GM10847 (cell line): Measurements from ENCODE around the gene NAT14.

ENCODE experiments used
- POLR2A ChIP-seq: IDR thresholded peaks from 2 replicates; pipeline ENCODE4 v1.6.1; 2011; ENCODE audit not compliant: insufficient read length; ENCODE audit errors: extremely low read depth

NAT14 gene

DNA sequence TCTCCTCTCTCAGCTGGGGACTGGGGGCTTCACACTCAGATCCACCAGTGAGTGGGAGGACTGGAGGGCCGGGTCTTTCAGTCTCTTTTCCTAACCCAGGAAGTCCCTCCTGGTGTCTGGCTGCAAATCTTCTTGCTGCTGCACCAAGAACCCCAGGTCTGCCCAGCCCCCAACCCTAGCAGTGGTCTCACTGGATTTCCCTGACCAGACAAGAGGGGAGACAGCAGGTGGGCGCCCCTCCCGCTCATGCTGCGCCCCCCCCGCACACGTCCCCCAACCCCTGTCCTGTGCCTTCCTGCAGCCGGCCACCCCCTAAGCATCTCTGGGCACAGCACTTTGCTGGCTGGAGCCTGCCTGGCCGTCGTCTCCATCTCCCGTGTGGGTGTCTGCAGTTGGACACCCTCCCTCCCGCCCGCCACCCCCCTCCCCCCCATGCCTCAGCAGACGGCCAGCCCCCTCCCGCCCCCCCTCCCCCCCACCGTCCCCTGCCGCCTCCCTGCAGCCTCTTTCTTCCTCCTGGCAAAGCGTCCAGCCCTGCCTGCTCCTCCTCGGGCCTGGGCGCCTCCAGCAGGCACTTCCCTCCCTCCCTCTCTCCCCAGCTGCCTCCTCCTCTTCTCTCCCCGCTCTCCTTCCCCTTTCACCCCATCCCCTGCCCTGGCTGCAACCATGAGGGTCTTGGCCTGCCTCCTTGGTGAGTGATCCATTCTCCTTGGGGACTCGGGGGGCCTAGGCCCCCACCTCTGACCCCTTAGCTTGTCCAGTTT, 3.1 kb downstream of the NAT14 start, which contains the start of gene SSC5D:
Gene SSC5D (plus strand): TSS at position 513 of the 764 bp plus-strand sequence. CDS start 154 bp downstream, at position 667.
- no peak for TF ChIP-seq POLR2A

DNA sequence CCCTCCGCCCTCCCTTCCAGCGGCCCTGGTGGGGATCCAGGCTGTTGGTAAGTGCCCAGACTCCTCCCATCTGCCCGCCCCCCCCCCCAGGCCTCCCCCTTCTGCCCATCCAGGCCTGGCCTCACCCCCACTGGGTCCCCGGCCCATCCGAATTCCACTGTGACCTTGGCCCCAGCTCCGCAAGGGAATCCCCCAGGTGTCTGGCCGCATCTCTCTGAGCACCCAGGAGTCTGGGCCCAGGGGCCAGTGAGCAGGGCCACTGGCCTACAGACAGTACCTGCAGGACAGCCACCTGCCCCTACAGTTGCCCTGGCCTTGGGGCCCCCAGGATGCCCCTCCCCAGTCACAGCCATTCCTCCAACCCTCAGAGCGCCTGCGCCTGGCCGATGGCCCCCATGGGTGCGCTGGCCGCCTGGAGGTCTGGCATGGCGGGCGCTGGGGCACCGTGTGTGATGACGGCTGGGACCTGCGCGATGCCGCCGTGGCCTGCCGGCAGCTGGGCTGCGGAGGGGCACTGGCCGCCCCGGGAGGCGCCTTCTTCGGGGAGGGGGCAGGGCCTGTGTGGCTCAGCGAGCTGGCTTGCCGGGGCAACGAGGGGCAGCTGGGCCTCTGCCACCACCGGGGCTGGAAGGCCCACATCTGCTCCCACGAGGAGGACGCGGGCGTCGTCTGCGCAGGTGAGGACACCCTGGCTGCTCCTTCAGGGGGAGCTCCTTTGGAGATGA, 4.2 kb downstream of the NAT14 start:
- no peak for TF ChIP-seq POLR2A

GRCh38 chr19:55489711-55490477, 4.9 kb downstream of the NAT14 start:
- no peak for TF ChIP-seq POLR2A

DNA sequence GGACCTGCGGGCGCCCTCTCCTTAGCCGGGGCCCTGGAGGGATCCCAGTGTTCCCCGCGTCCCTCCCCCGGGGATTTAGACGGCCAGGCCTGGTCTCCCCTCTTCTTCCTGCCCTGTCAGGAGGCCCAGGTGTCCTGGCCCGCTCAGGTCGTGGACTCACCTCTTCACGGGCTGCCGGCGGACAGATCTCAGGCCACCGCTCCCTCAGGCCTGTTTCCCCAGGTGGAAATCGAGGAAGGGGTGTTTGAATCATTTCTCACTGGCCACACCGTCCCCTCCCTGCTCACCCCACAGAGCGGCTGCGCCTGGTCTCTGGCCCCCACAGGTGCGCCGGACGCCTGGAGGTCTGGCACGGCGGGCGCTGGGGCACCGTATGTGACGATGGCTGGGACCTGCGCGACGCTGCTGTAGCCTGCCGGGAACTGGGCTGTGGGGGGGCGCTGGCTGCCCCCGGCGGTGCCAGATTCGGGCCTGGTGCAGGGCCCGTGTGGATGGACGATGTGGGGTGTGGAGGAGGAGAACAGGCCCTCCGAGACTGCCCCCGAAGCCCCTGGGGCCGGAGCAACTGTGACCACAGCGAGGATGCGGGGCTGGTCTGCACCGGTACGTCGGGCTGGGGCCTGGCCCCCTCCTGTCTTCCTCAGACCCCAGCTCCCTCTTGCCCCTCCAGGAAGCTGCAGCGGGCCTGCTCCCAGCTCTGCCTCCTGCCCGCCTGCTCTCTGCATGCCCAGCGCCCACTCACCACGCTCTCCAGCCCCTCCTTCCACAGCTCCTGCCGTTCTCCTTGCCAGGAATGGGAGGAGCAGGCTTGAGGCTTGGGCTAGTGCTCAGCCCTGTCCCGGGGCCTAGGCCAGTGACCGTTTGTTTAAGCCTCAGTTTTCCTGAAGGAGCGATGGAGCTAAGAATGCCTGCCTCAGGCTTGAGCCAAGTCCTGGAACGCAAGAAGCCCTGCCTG, 5.8 kb downstream of the NAT14 start:
- no peak for TF ChIP-seq POLR2A

DNA sequence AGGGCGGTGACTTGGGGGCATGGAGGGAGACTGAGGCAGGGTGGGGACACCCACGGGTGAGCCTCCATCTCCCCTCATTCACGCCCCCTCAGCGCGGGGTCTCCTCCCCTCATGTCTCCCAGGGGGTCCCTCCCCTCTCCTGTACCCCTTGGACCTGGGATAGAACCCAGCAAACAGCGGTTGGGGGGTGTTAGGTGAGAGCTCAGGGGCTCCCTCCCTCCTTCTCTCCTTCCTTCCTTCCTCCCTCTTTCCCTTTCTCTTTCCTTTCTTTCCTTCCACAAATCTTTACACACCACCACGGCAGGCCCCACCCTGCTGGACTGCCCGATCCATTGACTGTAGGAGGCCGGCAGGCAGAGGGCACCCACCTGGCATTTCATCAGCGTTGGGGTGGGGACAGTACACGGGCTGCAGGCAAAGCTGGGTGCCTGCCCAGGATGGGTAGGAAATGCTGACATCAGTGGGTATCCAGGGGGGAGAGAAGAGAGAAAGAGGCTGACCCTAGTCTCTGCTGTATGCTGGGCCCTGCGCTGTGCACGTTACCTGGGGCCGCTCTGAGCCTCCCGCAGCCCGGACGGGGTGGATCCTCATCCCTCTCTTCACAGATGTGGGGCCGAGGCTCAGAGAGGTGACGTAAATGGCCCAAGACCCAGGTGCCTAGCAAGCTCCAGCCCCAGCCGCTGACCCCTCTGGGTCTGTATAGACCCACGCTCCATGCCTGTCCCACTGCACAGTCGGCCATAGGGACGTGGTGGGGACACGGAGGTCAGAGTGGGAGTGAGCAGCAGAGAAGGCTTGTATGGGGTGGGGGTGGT, 6.8 kb downstream of the NAT14 start:
- TF ChIP-seq POLR2A, result no peak

DNA sequence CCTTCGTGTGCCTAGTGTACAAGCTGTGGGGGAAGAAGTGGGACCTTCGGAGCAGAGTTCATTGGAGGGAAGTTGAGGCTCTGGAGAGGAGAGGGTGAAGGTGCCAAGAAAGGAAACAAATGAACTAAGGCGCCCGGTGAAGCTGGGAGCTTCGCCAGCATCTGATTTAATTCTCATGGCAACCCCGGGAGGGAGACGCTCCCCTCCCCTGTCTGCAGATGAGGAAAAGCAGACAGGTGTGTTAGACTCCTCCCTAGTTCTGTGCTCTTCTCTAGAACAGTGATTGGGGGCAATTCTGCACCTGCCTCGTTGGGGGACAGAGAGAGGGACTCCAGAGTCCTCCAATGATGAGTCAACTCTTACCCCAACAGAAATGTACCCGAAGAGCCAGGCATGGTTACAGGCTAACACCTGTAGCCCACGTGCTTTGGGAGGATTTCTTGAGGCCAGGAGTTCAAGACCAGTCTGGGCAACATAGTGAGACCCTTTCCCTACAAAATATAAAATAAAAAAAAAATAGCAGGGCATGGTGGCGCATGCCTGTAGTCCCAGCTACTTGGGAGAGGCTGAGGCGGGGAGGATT, 7.5 kb downstream of the NAT14 start:
- TF ChIP-seq POLR2A, result no peak

DNA sequence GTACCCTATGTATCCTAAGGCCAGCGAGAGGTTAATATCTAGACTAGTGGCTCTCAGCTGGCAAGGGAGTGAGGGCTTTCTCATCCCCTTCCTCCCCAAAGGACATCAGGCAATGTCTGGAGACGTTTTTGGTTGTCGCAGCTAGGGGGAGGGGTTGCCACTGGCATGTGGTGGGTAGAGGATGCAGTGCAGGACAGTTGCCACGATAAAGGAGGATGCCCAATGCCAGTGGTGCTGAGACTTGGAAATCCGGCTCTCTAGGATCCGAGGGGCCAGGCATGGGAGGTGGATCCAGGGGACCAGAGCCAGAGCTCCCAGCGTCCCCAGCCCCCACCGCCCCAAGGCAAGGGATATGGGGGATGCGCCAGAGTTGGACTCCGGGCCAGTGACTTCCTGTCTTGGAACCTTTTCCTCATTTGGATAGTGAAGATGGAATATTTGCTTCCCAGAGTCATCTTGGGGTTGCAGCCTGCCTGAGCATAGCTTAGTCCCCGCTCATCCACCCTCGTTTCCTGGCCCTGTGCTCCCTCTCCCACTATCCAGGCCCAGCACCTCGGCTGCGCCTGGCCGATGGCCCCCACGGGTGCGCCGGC, 8.2 kb downstream of the NAT14 start:
- TF ChIP-seq POLR2A, result no peak

GRCh38 chr19:55493645-55494171, 8.7 kb downstream of the NAT14 start:
- no peak for TF ChIP-seq POLR2A

DNA sequence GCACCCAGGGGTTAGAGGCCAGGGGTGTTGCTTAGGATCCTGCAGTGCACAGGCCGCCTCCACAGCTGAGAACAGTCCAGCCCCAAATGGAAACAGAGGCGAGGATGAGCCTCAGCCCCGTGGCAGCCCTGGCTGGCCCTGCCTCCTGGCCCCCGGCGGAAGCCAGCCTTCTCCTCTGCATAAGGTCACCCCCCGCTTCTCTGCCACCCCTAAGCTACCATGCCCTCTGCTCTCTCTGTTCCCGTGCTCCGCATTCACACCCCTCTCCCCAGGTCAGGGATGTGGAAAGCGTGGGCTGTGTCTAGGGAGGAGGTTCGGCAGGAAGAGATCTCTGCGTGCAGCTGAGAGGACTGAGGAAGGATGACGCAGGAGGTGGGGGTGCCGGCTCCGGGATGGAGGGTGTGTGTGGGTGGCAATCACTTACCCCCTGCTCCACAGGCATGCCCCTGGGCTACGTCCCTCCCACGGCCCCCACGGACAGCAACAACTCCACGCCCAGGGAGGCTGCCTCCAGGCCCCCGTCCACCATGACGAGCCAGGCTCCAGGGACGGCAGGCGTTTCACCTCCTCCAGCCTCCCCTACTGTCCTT, 9.3 kb downstream of the NAT14 start:
- TF ChIP-seq POLR2A, result no peak

DNA sequence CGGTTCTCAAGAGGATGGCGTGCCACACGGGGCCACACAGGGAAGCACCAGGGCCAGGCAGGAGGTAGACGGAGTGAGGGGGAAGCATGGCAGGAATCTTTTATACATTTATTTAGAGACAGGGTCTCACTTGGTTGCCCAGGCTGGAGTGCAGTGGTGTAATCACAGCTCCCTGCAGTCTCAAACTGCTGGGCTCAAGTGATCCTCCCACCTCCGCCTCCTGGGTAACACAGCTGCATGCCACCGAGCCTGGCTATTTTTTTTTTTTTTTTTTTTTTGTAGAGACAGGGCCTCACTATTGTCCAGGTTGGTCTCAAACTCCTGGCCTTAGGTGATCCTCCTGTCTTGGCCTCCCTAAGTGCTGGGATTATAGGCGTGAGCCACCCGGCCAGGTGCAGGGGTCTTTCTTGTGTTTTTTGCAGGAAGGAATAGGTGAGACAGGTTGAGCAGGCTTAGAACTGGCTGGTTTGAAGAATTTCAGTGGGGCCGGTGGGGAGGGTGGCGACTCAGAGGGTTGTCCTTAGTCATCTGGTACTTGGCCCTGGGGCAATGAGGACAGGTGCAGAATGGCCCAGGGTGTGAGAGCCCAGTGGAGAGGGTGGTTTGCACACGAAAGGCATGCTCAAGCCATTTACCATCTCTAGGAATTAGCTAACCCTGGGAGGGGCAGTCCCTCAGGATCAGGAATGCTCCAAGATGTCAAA, 10.8 kb downstream of the NAT14 start:
- no peak for TF ChIP-seq POLR2A

- no peak for TF ChIP-seq POLR2A
Measured at GRCh38 chr19:55497763-55498162, 12.8 kb downstream of the NAT14 start.
